Right lobe of liver (tissue), 4 donors: ENCODE results near the gene WBP1L.
"Not testable (repeated sequence)": the region's sequence is repeated elsewhere in the genome, so short reads cannot be mapped to it uniquely, and the experiment has no call there.

Experiments used
- CTCF ChIP-seq, 4 donors: fragments of 200-600 bp in 3 of 4; fragments of 450-650 bp in 1 of 4; IDR thresholded peaks; one replicate each; pipeline versions ENCODE4 v1.5.1 to v1.8.0; 2016 to 2022; ENCODE audit warnings: antibody characterized with exemption in 4 of 4, mild to moderate bottlenecking in 2 of 4
- POLR2A ChIP-seq: fragments of 450-650 bp; IDR thresholded peaks from one replicate; pipeline ENCODE4 v1.6.1; 2017; ENCODE audit warnings: antibody characterized with exemption, mild to moderate bottlenecking
- donor health status: DM: no; HTN: no; CAD: no.
- donor health status: DM: no; HTN: no; CAD: no.
- donor health status: DM: no; HTN: yes; CAD: no.

GRCh38 chr10:102855731-102856436 lies 112.1 kb downstream of the WBP1L start:
- not testable (repeated sequence) for TF ChIP-seq CTCF (IDR thresholded peaks at IDR 0.05); POLR2A
